ENCODE results near the gene CD58. TPM values are rescaled to one million over a fixed set of nuclear protein-coding genes. Genes with fewer than 3 reads are reported as not detected.

The CD58 gene
- polyA plus RNA-seq, 3 donors = 16.6 to 19.1 (median 18.8) TPM

DNA sequence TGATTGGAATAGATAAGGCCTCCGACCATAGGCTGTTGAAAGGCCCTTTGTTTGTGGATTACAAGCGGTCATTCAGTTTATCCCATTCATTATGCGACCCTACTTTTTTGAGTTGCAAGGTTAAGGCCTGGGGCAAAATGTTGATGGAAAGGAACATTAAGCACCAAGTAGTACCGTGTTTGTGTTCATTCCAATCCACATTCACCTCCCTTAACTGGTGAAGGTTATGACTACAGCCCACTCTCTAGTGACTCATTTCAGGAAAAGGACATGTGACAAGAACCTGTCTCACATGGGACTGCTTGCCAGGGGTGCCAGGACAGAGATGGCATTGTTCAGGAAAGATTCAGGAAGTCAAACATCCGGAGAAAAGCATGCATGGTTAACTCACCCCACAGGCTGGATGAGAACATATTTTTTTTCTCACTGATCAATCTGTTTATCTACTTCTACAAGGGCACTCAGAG is 81.6 kb downstream of the CD58 start:
- DNase-seq (ENCODE audit: extremely low read depth in 1 of 11, low read depth in 9 of 11, low spot score in 4 of 11) = peak in 1 of 11 donors; percentile 28

DNA sequence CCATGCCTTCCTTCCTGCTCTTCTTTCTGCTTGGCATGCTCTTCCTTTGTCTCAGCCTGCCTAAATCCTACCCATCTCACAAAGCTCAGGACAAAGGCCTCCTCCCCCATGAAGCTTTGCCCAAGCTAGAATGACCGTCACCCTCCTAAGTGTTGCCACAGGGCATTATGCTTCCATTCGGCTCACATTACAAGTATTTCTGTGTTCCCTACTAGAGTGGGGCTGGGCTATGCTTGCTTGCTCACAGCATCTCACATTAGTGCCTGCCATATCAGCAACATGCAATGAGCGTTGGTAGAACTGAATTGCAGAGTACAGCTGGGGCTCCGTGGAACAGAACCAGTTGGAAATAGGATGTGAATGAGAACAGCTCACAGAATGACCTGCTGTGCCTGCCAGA is 82.8 kb downstream of the CD58 start:
- DNase-seq (ENCODE audit: extremely low read depth in 1 of 11, low read depth in 9 of 11, low spot score in 4 of 11) = no peak

DNA sequence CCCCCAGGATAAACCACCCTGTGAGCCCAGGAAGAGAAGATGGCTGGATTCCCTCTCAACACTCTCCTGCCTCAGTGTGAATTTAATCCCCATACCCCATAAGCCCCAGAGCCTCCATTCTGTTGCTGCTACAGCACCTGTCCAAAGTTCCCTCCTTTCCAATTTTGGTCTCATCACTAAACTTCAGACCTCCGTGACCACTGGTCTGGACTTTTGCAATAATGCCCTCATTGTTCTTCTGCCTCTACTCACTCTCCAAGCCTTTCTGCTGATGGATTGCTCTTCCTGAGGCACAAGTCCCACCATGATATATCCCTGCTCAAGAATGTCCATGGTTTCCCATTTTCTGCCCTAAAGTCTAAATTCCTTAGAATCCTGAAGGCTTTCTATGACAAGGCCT is 83.2 kb downstream of the CD58 start:
- DNase-seq (ENCODE audit: extremely low read depth in 1 of 11, low read depth in 9 of 11, low spot score in 4 of 11) = no peak

DNA sequence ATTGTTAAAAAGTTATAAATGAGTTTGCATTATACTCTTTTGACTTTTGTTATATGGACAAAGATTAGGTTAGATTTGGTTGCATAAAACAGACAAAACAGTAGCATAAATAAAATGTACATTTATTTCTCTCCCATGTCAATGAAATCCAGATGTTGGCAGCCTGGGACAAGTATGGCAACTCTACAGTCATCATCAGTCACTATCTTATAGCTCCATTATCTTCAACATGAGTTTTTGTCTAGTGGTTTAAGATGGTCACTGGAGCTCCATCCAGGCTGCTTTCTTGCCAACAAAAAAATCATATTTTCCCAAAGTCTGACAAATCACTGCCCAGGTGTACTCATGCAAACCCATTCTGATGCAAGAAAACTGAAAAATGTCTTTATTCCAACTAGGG is 83.8 kb downstream of the CD58 start:
- no peak for DNase-seq (ENCODE audit: extremely low read depth in 1 of 11, low read depth in 9 of 11, low spot score in 4 of 11)

DNA sequence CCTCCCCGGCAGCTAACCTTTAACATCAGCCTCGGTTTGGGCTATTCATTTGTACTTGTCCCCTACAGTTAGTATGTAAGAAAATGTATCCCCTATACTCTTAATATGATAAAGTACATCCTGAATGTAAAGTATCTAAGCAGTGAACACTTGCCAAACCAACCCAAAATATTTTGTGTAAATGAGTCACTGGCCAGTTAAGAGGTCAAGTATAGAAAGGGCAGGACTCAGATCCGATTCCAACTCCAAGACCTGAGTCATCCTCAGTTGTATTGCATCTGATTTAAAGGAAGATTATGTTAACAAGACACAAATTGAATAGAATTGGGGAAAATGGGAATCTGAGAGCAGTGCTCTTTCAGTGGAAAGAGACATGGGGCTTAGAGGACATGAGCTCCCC is 84.4 kb downstream of the CD58 start:
- no peak for DNase-seq (ENCODE audit: extremely low read depth in 1 of 11, low read depth in 9 of 11, low spot score in 4 of 11)

DNA sequence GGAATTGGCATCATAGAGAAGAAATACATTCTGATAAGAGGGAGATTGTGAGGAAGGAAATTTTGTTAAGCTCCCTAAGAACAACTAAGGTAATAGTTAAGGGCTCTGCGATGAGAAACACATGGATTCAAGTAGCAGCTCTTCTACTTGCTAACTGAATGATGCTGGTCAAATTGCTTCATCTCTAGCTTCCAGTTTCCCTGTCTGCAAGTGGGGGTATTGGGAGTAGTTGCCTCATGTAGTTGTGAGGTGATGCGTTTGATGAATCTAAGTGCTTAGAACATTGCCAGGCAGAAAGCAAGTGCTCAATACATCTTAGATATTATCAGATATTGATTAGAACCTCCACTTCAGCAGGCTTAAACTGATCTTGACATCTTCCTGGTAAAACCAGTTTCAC is 84.8 kb downstream of the CD58 start:
- no peak for DNase-seq (ENCODE audit: extremely low read depth in 1 of 11, low read depth in 9 of 11, low spot score in 4 of 11)

DNA sequence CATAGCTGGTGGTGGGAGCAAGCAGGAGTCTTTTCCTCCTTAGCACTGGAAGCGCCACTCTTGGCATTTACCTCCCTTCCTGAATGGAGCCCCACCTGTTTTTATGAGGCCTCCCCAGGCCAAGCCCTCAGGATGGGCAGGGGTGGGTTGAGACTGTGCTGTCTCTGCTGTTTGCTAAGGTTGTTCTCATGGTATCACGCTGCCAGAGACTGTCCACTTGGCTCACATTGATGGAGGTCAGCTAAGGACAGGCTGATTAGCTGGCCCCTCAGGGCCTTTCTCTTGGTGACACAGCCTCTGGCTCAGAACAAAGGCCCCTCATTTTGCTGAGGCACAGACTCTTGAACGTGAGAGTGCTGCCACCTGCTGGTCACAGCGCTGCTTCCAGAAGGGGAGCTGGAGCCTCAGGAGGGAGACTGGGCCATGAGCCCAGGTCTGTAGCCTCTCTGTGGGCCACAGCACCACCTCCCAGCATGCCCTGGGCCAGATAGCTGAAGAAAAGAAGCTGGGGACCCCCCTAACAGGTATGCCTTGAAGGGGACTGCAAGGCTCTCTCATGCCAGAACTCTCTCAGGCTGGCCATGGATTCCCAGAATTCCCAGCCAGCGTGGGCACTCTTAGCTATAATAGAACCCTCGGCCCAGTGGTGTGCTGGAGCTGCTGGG is 85.6 kb downstream of the CD58 start:
- peak; percentile 65 to 87 (median 80) for DNase-seq (ENCODE audit: extremely low read depth in 1 of 11, low read depth in 9 of 11, low spot score in 4 of 11)

DNA sequence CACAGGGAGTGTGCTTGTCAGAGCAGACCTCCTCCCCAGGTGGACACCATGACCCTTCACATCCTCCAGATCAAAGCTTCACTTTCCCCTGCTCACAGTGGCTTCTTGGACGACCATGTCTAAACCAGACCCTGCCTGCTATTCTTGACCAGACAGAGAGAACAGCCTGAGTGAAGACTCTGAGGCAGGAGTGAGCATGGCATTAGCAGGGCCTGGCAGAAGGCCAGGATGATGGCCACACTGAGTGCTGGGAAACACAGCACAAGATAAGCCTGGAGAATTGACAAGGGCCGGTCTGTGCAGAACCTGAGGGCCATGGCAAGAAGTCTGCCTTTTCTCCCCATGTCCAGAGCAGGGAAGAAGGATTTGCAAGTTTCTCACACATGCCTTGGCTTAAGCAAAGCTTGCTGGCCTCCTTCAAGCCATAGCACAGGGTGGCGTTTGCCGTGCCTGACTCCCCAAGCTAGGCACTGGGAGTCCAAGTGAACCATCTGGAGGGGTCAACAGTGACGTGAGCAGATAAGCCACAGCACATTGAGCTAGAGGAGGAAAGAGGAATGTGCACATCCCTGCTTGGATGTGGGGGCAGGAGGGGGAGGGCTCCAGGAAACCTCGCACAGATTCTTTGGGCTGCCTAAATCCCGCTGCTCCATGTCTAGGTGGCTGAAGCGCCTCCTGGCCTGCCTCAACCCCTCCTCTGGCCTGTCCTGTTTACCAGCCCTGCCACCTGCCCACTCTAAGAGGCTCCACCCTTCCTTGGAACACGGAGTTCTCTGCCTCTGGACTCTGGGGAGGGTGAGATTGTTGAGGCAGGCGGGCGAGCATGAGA is 87.1 kb downstream of the CD58 start:
- no peak for DNase-seq (ENCODE audit: extremely low read depth in 1 of 11, low read depth in 9 of 11, low spot score in 4 of 11)

DNA sequence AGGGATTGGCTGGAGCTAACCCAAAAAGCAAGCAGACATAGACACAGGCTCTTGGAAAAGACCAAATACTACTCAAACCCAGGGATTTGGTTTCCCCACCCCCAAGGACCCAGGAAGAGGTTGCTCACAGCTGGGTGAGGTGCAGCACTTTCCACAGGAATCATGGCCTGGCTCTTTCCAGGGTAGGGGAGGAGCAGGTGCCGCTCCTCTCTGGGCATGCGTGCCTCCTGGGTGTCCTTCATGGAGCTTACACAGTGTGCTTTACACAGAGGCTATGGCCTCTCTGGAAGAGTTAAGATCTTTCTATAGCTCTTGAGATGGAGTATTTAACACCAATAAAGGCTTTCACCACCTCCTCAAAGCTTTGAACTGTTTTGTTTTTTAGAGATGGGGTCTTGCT is 88.3 kb downstream of the CD58 start:
- no peak for DNase-seq (ENCODE audit: extremely low read depth in 1 of 11, low read depth in 9 of 11, low spot score in 4 of 11)

DNA sequence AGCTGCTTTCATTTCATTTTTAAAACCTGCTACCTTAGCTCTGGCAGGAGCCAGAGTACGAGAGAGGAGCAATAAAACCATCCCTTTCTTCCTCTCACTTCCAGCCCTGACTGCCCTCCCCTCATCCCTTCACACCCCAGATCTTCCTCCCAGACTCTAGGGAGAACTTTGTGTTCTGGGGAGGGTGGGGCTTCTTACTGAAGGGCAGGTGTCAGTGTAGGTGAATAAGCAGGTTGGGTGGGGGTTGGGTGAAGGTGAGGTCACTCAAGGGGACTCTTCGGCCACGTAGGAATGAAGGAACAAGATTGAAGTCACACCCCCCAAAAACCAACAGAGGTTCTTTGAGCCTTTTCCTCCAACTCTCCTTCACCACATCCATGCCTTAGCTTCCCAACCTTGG is 88.9 kb downstream of the CD58 start:
- no peak for DNase-seq (ENCODE audit: extremely low read depth in 1 of 11, low read depth in 9 of 11, low spot score in 4 of 11)

DNA sequence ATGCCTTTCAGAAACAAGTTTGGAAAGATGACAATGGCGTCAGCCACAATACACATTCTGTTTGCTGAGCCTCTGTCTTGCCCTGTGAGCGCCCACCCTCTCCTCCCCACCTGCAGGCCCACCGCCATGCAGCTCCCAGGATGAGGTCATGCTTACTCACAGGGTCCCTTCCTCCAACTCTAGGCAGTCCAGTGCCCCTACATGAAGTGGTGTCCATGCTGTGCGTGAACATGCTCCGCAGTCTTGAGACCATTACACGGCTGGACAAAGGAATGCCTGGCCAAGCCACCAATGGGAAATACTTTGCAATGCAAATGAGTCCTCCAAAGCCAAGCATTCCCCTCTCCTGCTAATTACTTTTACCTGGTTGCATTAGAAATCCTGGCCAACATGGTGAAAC is 92.2 kb downstream of the CD58 start:
- DNase-seq (ENCODE audit: extremely low read depth in 1 of 11, low read depth in 9 of 11, low spot score in 4 of 11) = no peak

DNA sequence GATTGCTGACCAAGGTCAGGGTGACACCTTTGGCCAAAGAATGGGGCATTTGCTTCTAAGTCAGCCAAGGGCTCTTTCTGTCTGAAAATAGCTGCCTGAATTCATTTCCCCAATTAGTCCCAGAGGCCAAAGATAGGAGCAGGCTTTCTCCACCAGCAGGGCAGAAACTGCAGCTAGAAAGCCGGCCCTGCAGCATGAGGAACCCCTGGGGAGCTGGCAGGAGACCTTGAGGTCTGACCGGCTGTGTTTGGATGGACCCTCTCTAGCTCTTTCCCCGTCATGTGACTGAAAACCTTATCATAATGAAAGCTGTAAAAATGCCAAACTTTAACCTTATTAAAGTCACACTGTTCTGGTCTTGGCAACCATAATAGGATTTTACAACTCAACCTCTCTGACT is 93.4 kb downstream of the CD58 start:
- DNase-seq (ENCODE audit: extremely low read depth in 1 of 11, low read depth in 9 of 11, low spot score in 4 of 11) = no peak

DNA sequence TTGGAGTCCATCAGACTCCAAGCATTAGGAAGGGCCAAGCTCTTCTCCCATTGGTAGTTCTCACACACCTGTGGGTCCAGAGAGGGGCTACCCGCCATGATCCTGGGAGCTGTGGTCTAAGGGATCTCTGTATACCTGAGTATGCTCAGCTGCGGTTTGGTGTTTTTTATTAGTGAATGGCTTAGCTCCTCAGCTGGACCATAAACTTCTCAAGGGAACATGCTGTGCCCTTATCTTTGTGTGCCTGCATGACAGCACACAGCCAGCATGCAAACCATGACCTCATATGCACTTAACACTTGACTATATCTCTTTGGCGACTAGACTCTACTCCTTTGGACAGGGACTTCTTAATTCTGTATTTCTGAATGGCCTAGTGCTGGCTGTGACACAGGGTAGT is 94.5 kb downstream of the CD58 start:
- no peak for DNase-seq (ENCODE audit: extremely low read depth in 1 of 11, low read depth in 9 of 11, low spot score in 4 of 11)

DNA sequence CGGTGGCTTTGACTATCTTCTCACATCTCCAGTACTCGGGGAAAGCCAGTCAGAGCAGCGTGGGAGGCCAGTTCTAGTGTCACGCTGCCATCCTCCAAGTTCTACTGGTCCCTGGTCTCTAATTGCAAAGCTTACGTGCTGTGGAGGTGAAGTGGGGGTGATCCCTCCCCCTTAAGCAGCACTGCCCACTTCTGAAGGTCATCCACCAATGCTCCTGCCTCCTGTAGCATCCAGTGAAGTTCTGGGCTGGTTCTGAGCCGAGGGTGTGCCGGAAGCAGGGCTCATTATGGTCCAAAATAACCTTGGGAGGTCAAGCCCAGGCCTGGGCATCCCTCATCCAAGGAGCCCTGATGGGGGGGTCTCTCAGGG is 95.0 kb downstream of the CD58 start:
- no peak for DNase-seq (ENCODE audit: extremely low read depth in 1 of 11, low read depth in 9 of 11, low spot score in 4 of 11)

DNA sequence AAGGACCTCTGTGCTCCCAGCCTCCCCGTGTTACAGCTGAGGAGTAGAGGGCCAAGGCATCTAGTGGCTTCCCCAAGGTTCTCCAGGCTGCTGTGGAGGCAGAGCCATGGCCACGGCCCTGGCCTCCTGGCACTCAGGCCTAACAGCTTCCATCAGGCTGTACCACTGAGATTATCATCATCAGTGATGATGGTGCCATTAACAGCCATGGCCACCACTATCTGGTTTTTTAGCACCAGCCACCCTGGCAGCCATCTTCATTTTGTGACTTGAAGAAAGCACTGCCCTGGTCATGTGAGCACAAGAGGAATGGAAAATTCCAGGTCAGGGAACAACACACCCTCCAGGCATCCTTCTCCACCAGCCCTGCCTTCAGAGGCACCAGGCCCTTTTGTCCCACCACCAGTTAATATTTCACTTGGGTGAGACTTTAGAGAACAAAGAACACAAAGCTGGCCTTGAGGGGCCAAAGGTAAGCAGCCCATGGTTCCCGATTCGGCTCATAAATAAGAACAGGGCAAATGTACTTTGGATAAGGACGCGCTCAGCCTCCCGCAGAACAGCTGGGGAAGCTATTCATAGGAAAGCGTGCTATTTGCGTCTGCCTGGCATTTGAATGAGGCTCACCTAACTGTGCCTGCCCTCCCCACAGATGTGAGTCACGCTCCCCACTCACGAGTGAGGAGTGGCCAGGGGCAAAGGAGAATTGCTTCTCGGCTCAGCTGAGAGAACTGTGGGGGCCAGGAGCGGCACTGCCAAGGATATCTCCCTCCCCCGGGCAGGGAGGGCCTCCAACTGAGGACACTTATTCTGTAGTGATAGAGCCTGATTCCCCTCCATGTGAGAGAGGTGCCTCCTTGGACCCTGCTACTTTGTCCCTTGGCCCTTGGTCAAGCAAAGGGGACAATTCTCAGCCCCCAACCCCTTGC is 95.6 kb downstream of the CD58 start:
- peak in 4 of 11 donors; percentile 30 to 80 (median 56) for DNase-seq (ENCODE audit: extremely low read depth in 1 of 11, low read depth in 9 of 11, low spot score in 4 of 11)

DNA sequence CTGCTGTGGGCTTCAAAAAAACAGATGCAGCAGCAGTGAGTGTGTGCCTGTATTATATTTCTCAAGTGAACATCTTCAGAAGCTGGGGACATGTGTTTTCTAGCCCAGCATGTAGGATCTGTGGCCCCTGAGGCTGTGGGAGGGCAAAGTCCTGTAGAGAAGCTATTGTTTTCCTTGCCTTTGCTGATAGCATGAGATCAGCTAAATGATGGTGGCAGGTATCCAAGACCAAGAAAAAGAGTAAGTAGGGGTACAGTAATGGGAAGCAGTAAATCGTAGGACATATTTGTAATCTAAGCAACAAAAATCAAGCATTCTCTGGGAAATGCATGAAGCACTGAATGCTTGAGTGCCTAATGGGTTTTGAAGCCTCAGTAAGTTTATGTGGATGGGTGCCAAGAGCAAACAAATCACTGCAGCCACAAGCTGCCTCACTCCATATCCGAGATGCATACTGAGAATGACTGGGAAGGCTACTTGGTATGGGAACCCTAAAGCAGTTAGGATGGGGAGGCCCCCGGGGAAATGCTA is 98.3 kb downstream of the CD58 start:
- peak in 2 of 11 donors; percentile 34 to 36 for DNase-seq (ENCODE audit: extremely low read depth in 1 of 11, low read depth in 9 of 11, low spot score in 4 of 11)

DNA sequence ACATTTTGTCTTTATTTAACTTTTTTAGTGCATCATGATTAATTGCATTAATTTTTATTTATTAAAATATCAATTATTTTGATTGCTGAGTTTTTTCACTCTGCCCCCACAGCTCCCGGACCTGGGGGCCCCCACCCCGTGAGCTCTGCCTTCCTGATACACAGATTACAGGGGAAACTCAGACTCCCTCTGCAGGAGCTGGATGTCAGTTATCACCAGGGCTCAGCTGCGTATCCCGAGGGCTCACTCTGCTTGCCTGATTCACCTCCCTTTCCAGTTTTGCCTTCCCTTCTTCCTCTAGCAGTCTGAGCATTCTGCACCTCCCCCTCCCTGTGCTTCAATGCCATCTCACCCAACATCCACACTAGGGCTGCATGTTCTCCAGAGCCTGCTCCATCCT is 99.6 kb downstream of the CD58 start:
- DNase-seq (ENCODE audit: extremely low read depth in 1 of 11, low read depth in 9 of 11, low spot score in 4 of 11) = no peak

DNA sequence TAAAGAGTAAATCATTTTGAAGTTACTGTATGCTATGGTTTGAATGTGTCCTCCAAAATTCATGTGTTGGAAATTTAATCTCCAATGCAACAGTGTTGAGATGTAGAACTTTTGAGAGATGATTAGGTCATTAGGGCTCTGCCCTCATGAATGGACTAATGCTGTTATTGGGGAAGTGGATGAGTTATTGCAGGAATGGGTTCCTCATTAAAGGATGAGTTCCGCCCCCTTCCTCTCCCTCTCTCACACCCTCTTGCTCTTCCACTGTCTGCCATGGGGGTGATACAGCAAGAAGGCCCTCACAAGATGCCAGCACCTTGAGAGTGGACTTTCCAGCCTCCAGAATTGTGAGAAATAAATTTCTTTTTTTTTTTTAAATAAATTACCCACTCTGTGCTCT is 100.2 kb downstream of the CD58 start:
- DNase-seq (ENCODE audit: extremely low read depth in 1 of 11, low read depth in 9 of 11, low spot score in 4 of 11) = no peak

DNA sequence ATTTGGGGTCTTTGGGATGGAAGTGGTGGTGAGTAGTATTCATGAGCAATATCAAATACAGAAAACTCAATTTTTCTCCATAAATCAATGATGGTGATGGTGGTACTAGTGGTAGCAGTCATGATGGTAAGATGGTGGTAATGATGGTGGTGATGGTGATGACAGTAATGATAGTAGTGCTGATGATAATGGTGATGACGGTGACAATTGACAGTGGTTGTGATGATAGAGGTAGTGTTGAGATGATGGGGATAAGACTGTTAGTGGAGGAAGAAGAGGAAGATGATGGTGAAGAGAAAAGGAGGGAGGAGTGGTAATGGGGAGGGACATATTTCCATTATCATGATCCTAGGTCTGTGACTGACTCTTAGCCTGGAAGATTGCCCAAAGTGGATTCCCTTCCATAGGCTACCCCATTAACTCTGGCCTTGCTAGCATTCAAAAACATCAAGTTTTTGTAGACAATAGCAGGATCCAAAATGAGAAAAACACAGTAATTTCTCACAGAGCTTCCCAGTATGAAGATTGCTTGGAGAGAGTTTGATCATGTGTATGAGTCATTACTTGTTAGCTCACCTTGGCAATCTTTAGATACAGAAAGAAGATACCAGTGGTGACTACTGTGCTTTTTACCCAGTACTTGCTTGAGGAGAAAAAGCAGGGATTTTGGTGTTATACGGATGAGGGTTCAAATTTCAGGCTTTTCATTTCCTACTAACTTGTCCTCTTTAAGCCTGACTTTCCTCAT is 103.8 kb downstream of the CD58 start:
- no peak for DNase-seq (ENCODE audit: extremely low read depth in 1 of 11, low read depth in 9 of 11, low spot score in 4 of 11)

Data from renal cortex interstitium (tissue), 11 donors.